IMR-90 (cell line): ENCODE data around the gene MCL1.

ENCODE experiments used
- CEBPB ChIP-seq: IDR thresholded peaks from 2 replicates; pipeline ENCODE4 v1.6.1; 2012; ENCODE audit warnings: low read depth, low read length, improper control_type of control experiment
- CHD1 ChIP-seq: IDR thresholded peaks from 2 replicates; pipeline ENCODE4 v1.6.1; 2012; ENCODE audit warnings: low read depth, low read length, improper control_type of control experiment
- MAFK ChIP-seq: IDR thresholded peaks from 2 replicates; pipeline ENCODE4 v1.6.1; 2012; ENCODE audit warnings: low read depth, low read length, improper control_type of control experiment
- MXI1 ChIP-seq: IDR thresholded peaks from 2 replicates; pipeline ENCODE4 v1.6.1; 2012; ENCODE audit warnings: low read depth, mild to moderate bottlenecking, low read length, moderate library complexity, borderline replicate concordance
- NFE2L2 ChIP-seq: fragments of 150-350 bp; IDR thresholded peaks from 2 replicates; pipeline ENCODE4 v1.6.1; 2016; ENCODE audit warnings: low read depth, mild to moderate bottlenecking, low read length
- POLR2A ChIP-seq: IDR thresholded peaks from 2 replicates; pipeline ENCODE4 v1.6.1; 2012; ENCODE audit warnings: mild to moderate bottlenecking, low read depth, low read length
- RAD21 ChIP-seq: IDR thresholded peaks from 2 replicates; pipeline ENCODE4 v1.6.1; 2012; ENCODE audit warnings: low read length, improper control_type of control experiment
- SMC3 ChIP-seq: fragments of 150-350 bp; IDR thresholded peaks from 2 replicates; pipeline ENCODE4 v1.6.1; 2016; ENCODE audit warnings: low read depth, mild to moderate bottlenecking, antibody characterized with exemption, low read length, moderate library complexity
- TF ChIP-seq, protein P1 (sequence below): fragments of 150-350 bp; IDR thresholded peaks from 2 replicates; pipeline ENCODE4 v1.6.1; 2016; ENCODE audit warnings: low read depth, mild to moderate bottlenecking, low read length, moderate library complexity, borderline replicate concordance
- TF ChIP-seq, protein P2 (sequence below): conservative IDR thresholded peaks from 2 replicates; pipeline ENCODE4 v1.5.1; 2012; ENCODE audit warnings: mild to moderate bottlenecking, low read depth, low read length, improper control_type of control experiment
- TF ChIP-seq, protein P3 (sequence below): fragments of 150-350 bp; IDR thresholded peaks from 2 replicates; pipeline ENCODE4 v1.6.1; 2017; ENCODE audit warnings: mild to moderate bottlenecking, antibody characterized with exemption, low read length, low read depth

DNA sequence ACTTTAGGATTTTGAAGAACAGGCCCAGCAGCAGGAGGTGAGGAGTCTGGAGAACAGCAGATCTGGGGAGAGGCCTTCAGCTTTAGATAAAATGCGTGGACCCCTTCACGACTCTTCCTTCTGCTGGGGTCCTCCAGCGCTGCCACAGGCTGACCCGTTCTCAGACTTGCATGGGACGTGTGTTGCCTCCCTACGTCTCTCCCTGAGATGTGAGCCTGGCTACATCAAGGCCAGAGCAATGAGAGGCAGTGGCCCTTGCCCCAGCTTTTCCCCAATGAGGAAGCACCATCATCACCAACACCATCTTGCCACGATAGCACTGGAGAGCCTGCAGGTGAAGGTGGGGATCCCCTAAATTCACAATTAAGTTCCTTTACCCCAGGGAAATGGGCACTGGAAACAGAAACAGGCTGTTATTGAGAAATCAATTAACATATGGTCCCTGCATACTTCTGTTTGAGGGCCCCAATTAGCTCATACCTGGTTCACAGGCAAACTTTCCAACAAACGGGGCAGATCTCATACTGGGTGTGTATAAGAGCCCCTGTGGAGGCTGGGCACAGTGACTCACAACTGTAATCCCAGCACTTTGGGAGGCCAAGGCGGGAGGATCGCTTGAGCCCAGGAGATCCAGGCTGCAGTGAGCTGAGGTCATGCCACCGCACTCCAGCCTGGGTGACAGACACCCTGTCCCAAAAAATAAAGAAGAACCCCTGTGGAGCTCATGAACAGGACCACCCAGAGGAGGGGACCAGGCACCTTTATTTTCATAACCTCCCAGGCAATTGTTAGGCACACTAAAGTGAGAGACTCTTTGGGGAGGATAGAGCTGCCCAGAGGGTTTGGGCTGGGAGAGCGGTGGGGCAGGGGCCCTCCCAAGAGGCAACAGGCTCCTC is 42.3 kb downstream of the MCL1 start:
- TF ChIP-seq MAFK (no peak), NFE2L2 (no peak), CEBPB (no peak), POLR2A (no peak), SMC3 (no peak), CHD1 (no peak), RAD21 (no peak), MXI1 (no peak)
- TF ChIP-seq, protein P1, sequence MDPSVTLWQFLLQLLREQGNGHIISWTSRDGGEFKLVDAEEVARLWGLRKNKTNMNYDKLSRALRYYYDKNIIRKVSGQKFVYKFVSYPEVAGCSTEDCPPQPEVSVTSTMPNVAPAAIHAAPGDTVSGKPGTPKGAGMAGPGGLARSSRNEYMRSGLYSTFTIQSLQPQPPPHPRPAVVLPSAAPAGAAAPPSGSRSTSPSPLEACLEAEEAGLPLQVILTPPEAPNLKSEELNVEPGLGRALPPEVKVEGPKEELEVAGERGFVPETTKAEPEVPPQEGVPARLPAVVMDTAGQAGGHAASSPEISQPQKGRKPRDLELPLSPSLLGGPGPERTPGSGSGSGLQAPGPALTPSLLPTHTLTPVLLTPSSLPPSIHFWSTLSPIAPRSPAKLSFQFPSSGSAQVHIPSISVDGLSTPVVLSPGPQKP: no peak
- TF ChIP-seq, protein P2, sequence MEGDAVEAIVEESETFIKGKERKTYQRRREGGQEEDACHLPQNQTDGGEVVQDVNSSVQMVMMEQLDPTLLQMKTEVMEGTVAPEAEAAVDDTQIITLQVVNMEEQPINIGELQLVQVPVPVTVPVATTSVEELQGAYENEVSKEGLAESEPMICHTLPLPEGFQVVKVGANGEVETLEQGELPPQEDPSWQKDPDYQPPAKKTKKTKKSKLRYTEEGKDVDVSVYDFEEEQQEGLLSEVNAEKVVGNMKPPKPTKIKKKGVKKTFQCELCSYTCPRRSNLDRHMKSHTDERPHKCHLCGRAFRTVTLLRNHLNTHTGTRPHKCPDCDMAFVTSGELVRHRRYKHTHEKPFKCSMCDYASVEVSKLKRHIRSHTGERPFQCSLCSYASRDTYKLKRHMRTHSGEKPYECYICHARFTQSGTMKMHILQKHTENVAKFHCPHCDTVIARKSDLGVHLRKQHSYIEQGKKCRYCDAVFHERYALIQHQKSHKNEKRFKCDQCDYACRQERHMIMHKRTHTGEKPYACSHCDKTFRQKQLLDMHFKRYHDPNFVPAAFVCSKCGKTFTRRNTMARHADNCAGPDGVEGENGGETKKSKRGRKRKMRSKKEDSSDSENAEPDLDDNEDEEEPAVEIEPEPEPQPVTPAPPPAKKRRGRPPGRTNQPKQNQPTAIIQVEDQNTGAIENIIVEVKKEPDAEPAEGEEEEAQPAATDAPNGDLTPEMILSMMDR: no peak
- TF ChIP-seq, protein P3, sequence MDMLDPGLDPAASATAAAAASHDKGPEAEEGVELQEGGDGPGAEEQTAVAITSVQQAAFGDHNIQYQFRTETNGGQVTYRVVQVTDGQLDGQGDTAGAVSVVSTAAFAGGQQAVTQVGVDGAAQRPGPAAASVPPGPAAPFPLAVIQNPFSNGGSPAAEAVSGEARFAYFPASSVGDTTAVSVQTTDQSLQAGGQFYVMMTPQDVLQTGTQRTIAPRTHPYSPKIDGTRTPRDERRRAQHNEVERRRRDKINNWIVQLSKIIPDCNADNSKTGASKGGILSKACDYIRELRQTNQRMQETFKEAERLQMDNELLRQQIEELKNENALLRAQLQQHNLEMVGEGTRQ: no peak
